Endodermal cell (in vitro differentiated cells): ENCODE measurements around the gene TMCO6. TPM values are rescaled to one million over a fixed set of nuclear protein-coding genes. Genes with fewer than 3 reads are reported as not detected.
"Not testable (repeated sequence)": the region's sequence is repeated elsewhere in the genome, so short reads cannot be mapped to it uniquely, and the experiment has no call there.

ENCODE experiments used
- DNase-seq: peaks from one replicate; pipeline ENCODE4 v3.0.0-alpha.2; 2017
- H3K27ac ChIP-seq: 2 replicates; pipeline ENCODE4 v1.5.1; 2013; ENCODE audit warnings: mild to moderate bottlenecking, low read depth, low read length, moderate library complexity
- H3K27me3 ChIP-seq: 2 replicates; pipeline ENCODE4 v1.6.1; 2013; ENCODE audit warnings: mild to moderate bottlenecking, low read length, moderate library complexity; ENCODE audit not compliant: insufficient read depth, control insufficient read depth, poor library complexity, severe bottlenecking
- H3K36me3 ChIP-seq: 2 replicates; pipeline ENCODE4 v1.7.0; 2013; ENCODE audit warnings: mild to moderate bottlenecking, low read length, moderate library complexity; ENCODE audit not compliant: control insufficient read depth, insufficient read depth
- H3K4me1 ChIP-seq: one replicate; pipeline ENCODE4 v1.7.0; 2013; ENCODE audit warnings: low read length; ENCODE audit not compliant: control insufficient read depth, insufficient read depth
- H3K4me3 ChIP-seq: 2 replicates; pipeline ENCODE4 v1.5.1; 2013; ENCODE audit warnings: mild to moderate bottlenecking, low read length, moderate library complexity
- H3K9ac ChIP-seq: 2 replicates; pipeline ENCODE4 v1.6.1; 2013; ENCODE audit warnings: mild to moderate bottlenecking, low read length, moderate library complexity; ENCODE audit not compliant: poor library complexity, severe bottlenecking; ENCODE audit errors: extremely low read depth
- H3K9me3 ChIP-seq: 2 replicates; pipeline ENCODE4 v1.6.1; 2013; ENCODE audit warnings: mild to moderate bottlenecking, low read length, moderate library complexity; ENCODE audit not compliant: control insufficient read depth
- H3K27ac Mint-ChIP-seq: 2 replicates; pipeline ENCODE4 v1.8.0; 2020; ENCODE audit warnings: mixed read lengths
- H3K27me3 Mint-ChIP-seq: 2 replicates; pipeline ENCODE4 v1.8.0; 2021; ENCODE audit warnings: mild to moderate bottlenecking, mixed read lengths; ENCODE audit not compliant: insufficient read depth
- H3K36me3 Mint-ChIP-seq: 2 replicates; pipeline ENCODE4 v1.8.0; 2020; ENCODE audit warnings: low read depth, mixed read lengths
- H3K4me1 Mint-ChIP-seq: 2 replicates; pipeline ENCODE4 v1.8.0; 2020; ENCODE audit warnings: mixed read lengths
- H3K4me3 Mint-ChIP-seq: 2 replicates; pipeline ENCODE4 v1.8.0; 2020; ENCODE audit warnings: mild to moderate bottlenecking, moderate library complexity, mixed read lengths
- H3K9me3 Mint-ChIP-seq: 2 replicates; pipeline ENCODE4 v1.8.0; 2020; ENCODE audit warnings: mild to moderate bottlenecking, mixed read lengths
- CTCF ChIP-seq: fragments of 200-600 bp; sonication (generic); conservative IDR thresholded peaks from 2 replicates; pipeline ENCODE4 v1.5.0; 2021; ENCODE audit warnings: antibody characterized with exemption, mild to moderate bottlenecking
- WGBS, 2 experiments: methylation state at CpG; one replicate each; pipeline versions ENCODE4 v1.1.5 to v1.1.7; 2013; ENCODE audit warnings: missing lambda C conversion rate in 2 of 2, mixed read lengths in 1 of 2; ENCODE audit not compliant: insufficient coverage in 1 of 2, insufficient read length in 1 of 2; 5-methylcytosine and 5-hydroxymethylcytosine counted together
- total RNA-seq, 2 donors: library from RNA; stranded (reverse); fragmentation: NEBNext Ultra II Directional in 1 of 2; extraction: Animal tissue kit (Norgen Biotek cat#: 25700) in 1 of 2; gene quantifications; 2 replicates in 1 of 2; 3 replicates in 1 of 2; pipeline ENCODE4 v1.2.1, GENCODE V29; 2021

The TMCO6 gene
- total RNA-seq, 2 donors from 2014 or later = 29.3 to 34.6 TPM

GRCh38 chr5:140622301-140622700 lies 16.9 kb upstream of the TMCO6 start:
- no peak overlapping the region for H3K4me3 Mint-ChIP-seq
- no peaks in the 10 kb centered on the region for H3K36me3 ChIP-seq
- H3K27me3 ChIP-seq = no peaks in the 10 kb centered on the region
- H3K4me3 ChIP-seq = no peak overlapping the region
- WGBS, 2 experiments = 92 to 95% methylated on average over 3 of the region's 3 CpGs
- no peak for DNase-seq
- H3K9me3 Mint-ChIP-seq = peaks cover 72% of the 10 kb centered on the region
- H3K4me1 ChIP-seq = no peaks in the 10 kb centered on the region
- no peak overlapping the region for H3K9ac ChIP-seq
- peaks cover 21% of the 10 kb centered on the region for H3K27me3 Mint-ChIP-seq
- no peaks in the 10 kb centered on the region for H3K36me3 Mint-ChIP-seq
- H3K4me1 Mint-ChIP-seq = no peaks in the 10 kb centered on the region
- no peak overlapping the region for H3K27ac Mint-ChIP-seq
- TF ChIP-seq CTCF = no peak
- H3K27ac ChIP-seq = no peak overlapping the region
- peaks cover 28% of the 10 kb centered on the region for H3K9me3 ChIP-seq

GRCh38 chr5:140623061-140623460 lies 16.2 kb upstream of the TMCO6 start:
- H3K27ac ChIP-seq, H3K4me3 Mint-ChIP-seq, H3K36me3 ChIP-seq, H3K4me1 ChIP-seq, H3K4me1 Mint-ChIP-seq, H3K36me3 Mint-ChIP-seq, H3K27me3 ChIP-seq, DNase-seq, H3K4me3 ChIP-seq, H3K9ac ChIP-seq, H3K27ac Mint-ChIP-seq: not testable (repeated sequence)
- H3K27me3 Mint-ChIP-seq = peaks cover 18% of the 10 kb centered on the region
- peaks cover 36% of the 10 kb centered on the region for H3K9me3 ChIP-seq
- H3K9me3 Mint-ChIP-seq = peaks cover 73% of the 10 kb centered on the region

- H3K27ac ChIP-seq, DNase-seq, H3K4me3 ChIP-seq, H3K36me3 ChIP-seq, H3K4me1 Mint-ChIP-seq, H3K4me3 Mint-ChIP-seq, H3K27ac Mint-ChIP-seq, H3K9ac ChIP-seq, H3K27me3 ChIP-seq, H3K36me3 Mint-ChIP-seq, H3K4me1 ChIP-seq: not testable (repeated sequence)
- Mint-ChIP-seq H3K27me3 (peaks cover 17% of the 10 kb centered on the region), H3K9me3 (peaks cover 76% of the 10 kb centered on the region)
- H3K9me3 ChIP-seq = peaks cover 35% of the 10 kb centered on the region
- 91 to 92% methylated on average over 9 to 10 of the region's 10 CpGs for WGBS, 2 experiments
Measured at GRCh38 chr5:140624886-140625285, 14.4 kb upstream of the TMCO6 start.

- no peak overlapping the region for H3K4me3 ChIP-seq
- H3K9ac ChIP-seq = no peak overlapping the region
- Mint-ChIP-seq H3K27me3 (peaks cover 13% of the 10 kb centered on the region), H3K4me1 (no peaks in the 10 kb centered on the region), H3K36me3 (peaks cover 2% of the 10 kb centered on the region), H3K9me3 (peaks cover 72% of the 10 kb centered on the region), H3K27ac (no peak overlapping the region), H3K4me3 (no peak overlapping the region)
- no peaks in the 10 kb centered on the region for H3K36me3 ChIP-seq
- no peak for DNase-seq
- no peak for TF ChIP-seq CTCF
- peaks cover 26% of the 10 kb centered on the region for H3K27me3 ChIP-seq
- H3K9me3 ChIP-seq = peaks cover 29% of the 10 kb centered on the region
- no peaks in the 10 kb centered on the region for H3K4me1 ChIP-seq
- H3K27ac ChIP-seq = no peak overlapping the region
- WGBS, 2 experiments = 82 to 92% methylated on average over 1 to 6 of the region's 6 CpGs
Measured at GRCh38 chr5:140627972-140628371, 11.3 kb upstream of the TMCO6 start.
